ENCODE results near the gene M6PR. TPM values are rescaled to one million over a fixed set of nuclear protein-coding genes. Genes with fewer than 3 reads are reported as not detected.

The M6PR gene
- total and polyA plus RNA-seq, 2 of the 8 experiments (the other 6 are each of a cell fraction or from before 2014, with no cell fraction given) = 106 to 122 TPM

GRCh38 chr12:8911606-8912268, 37.7 kb downstream of the M6PR start (continued):
- TF ChIP-seq EP300 (IDR thresholded peaks at IDR 0.05; ENCODE audit: borderline replicate concordance in 1 of 2, low read depth in 2 of 2, low read length in 2 of 2) = peak in 1 of 2 experiments; percentile 91; a peak in 2 of 3 replicates
- peak; percentile 79 for TF ChIP-seq ATF2 (IDR thresholded peaks at IDR 0.05; ENCODE audit: low read length)
- TF ChIP-seq POLR2A (IDR thresholded peaks at IDR 0.05; ENCODE audit: control extremely low read depth in 1 of 2, low read depth in 2 of 2, low read length in 2 of 2) = peak; percentile 56 to 57
- TF ChIP-seq SRF (IDR thresholded peaks at IDR 0.05; ENCODE audit: low read depth, low read length) = peak; percentile 69; the same call in 1 of the 2 replicates
- TF ChIP-seq MAFK (IDR thresholded peaks at IDR 0.05; ENCODE audit: low read depth, low read length) = peak; percentile 19; the same call in 1 of the 2 replicates
- TF ChIP-seq HDAC2 (IDR thresholded peaks at IDR 0.05; ENCODE audit: borderline replicate concordance in 1 of 2, low read depth in 2 of 2, low read length in 2 of 2) = peak; percentile 40 to 78; a peak in 3 of 4 replicates
- no peak for TF ChIP-seq SUZ12 (IDR thresholded peaks at IDR 0.05; ENCODE audit: low read length)
- no peak; the same call in 1 of the 2 replicates for TF ChIP-seq JUN (IDR thresholded peaks at IDR 0.05; ENCODE audit: low read depth, low read length)
- TF ChIP-seq BCL11A (IDR thresholded peaks at IDR 0.05; ENCODE audit: low read depth in 2 of 2, low read length in 2 of 2) = peak; percentile 49 to 56
- no peak for TF ChIP-seq RNF2 (IDR thresholded peaks at IDR 0.05; ENCODE audit: borderline replicate concordance, low read depth, low read length, missing control alignments, poor library complexity, severe bottlenecking)
- TF ChIP-seq MAX (IDR thresholded peaks at IDR 0.05) = no peak

Measured in H1 (cell line).